MM.1S (cell line): ENCODE results near the gene CENPA.

ENCODE experiments used
- CTCF ChIP-seq: fragments of 300-600 bp; sonication (generic); IDR thresholded peaks from 2 replicates; pipeline ENCODE4 v1.5.1; 2016; ENCODE audit warnings: antibody characterized with exemption, low read length, mixed read lengths
- EZH2 ChIP-seq: fragments of 300-600 bp; sonication (generic); optimal IDR thresholded peaks from 2 replicates; pipeline ENCODE3; 2017; ENCODE audit warnings: low read depth, mild to moderate bottlenecking, antibody characterized with exemption, low read length, mixed read lengths

GRCh38 chr2:26742048-26742770, 43.6 kb upstream of the CENPA start:
- TF ChIP-seq CTCF (no peak), EZH2 (no peak)
